Liver (tissue), 9 donors: ENCODE results near the gene PIGQ. TPM values are rescaled to one million over a fixed set of nuclear protein-coding genes. Genes with fewer than 3 reads are reported as not detected.

Experiments used
- DNase-seq: peaks from one replicate; pipeline ENCODE4 v3.0.0-alpha.2; 2017; ENCODE audit warnings: low spot score
- H3K27ac ChIP-seq, 2 donors: one replicate each; pipeline ENCODE4 v1.7.0; 2013; ENCODE audit warnings: inconsistent platforms in 2 of 2, low read length in 2 of 2, control low read depth in 1 of 2, low read depth in 1 of 2, mild to moderate bottlenecking in 1 of 2
- H3K27me3 ChIP-seq, 4 donors: one replicate each; pipeline versions ENCODE4 v1.6.1 to v1.7.0; 2013; ENCODE audit warnings: low read length in 3 of 4, inconsistent platforms in 1 of 4, mild to moderate bottlenecking in 1 of 4, moderate library complexity in 1 of 4; ENCODE audit not compliant: control insufficient read depth in 4 of 4, insufficient read depth in 4 of 4
- H3K36me3 ChIP-seq, 4 donors: one replicate each; pipeline versions ENCODE4 v1.6.1 to v1.7.0; 2013; ENCODE audit warnings: low read length in 3 of 4, mild to moderate bottlenecking in 3 of 4, low read depth in 1 of 4, moderate library complexity in 1 of 4; ENCODE audit not compliant: control insufficient read depth in 4 of 4, insufficient read depth in 3 of 4
- H3K4me1 ChIP-seq, 4 donors: one replicate each; pipeline versions ENCODE4 v1.6.1 to v1.7.0; 2013; ENCODE audit warnings: low read length in 3 of 4, mild to moderate bottlenecking in 3 of 4, moderate library complexity in 1 of 4; ENCODE audit not compliant: control insufficient read depth in 4 of 4, insufficient read depth in 4 of 4
- H3K4me3 ChIP-seq, 3 donors: one replicate each; pipeline versions ENCODE4 v1.6.1 to v1.7.0; 2013; ENCODE audit warnings: low read length in 3 of 3, control low read depth in 1 of 3, low read depth in 1 of 3, mild to moderate bottlenecking in 1 of 3
- H3K9ac ChIP-seq, 2 donors: one replicate each; pipeline ENCODE4 v1.7.0; 2013; ENCODE audit warnings: low read length in 2 of 2, mild to moderate bottlenecking in 2 of 2, moderate library complexity in 2 of 2, control low read depth in 1 of 2, low read depth in 1 of 2
- H3K9me3 ChIP-seq, 4 donors: one replicate each; pipeline versions ENCODE4 v1.6.1 to v1.7.0; 2013; ENCODE audit warnings: low read length in 3 of 4; ENCODE audit not compliant: control insufficient read depth in 4 of 4
- ATF3 ChIP-seq: IDR thresholded peaks from 2 replicates; pipeline ENCODE4 v1.6.1; 2016; ENCODE audit warnings: antibody characterized with exemption
- EGR1 ChIP-seq, 2 donors: IDR thresholded peaks; 2 replicates each; pipeline ENCODE4 v1.6.1; 2016 to 2018; ENCODE audit warnings: antibody characterized with exemption in 2 of 2, low read depth in 2 of 2
- FOXA1 ChIP-seq: IDR thresholded peaks from 2 replicates; pipeline ENCODE4 v1.6.1; 2016; ENCODE audit warnings: antibody characterized with exemption
- FOXA2 ChIP-seq: IDR thresholded peaks from 2 replicates; pipeline ENCODE4 v1.6.1; 2016; ENCODE audit warnings: antibody characterized with exemption
- GABPA ChIP-seq, 2 donors: IDR thresholded peaks in 1 of 2; conservative IDR thresholded peaks in 1 of 2; 2 replicates each; pipeline ENCODE4 v1.6.1; 2016; ENCODE audit warnings: antibody characterized with exemption in 2 of 2, mild to moderate bottlenecking in 1 of 2, moderate library complexity in 1 of 2
- JUND ChIP-seq, 2 donors: IDR thresholded peaks; 2 replicates each; pipeline ENCODE4 v1.6.1; 2016; ENCODE audit warnings: antibody characterized with exemption in 2 of 2
- MAX ChIP-seq: IDR thresholded peaks from 2 replicates; pipeline ENCODE4 v1.6.1; 2016; ENCODE audit warnings: antibody characterized with exemption
- NR2F2 ChIP-seq: IDR thresholded peaks from 2 replicates; pipeline ENCODE4 v1.6.1; 2016; ENCODE audit warnings: antibody characterized with exemption
- RAD21 ChIP-seq, 2 donors: IDR thresholded peaks; 2 replicates each; pipeline ENCODE4 v1.6.1; 2016; ENCODE audit warnings: antibody characterized with exemption in 2 of 2, mild to moderate bottlenecking in 2 of 2
- RXRA ChIP-seq, 2 donors: IDR thresholded peaks; 2 replicates each; pipeline ENCODE4 v1.6.1; 2017 to 2018; ENCODE audit warnings: antibody characterized with exemption in 2 of 2, mild to moderate bottlenecking in 1 of 2
- SP1 ChIP-seq: IDR thresholded peaks from 2 replicates; pipeline ENCODE4 v1.6.1; 2018; ENCODE audit warnings: antibody characterized with exemption, mild to moderate bottlenecking
- TAF1 ChIP-seq: conservative IDR thresholded peaks from 2 replicates; pipeline ENCODE4 v1.6.1; 2016; ENCODE audit warnings: antibody characterized with exemption, mild to moderate bottlenecking
- YY1 ChIP-seq: IDR thresholded peaks from 2 replicates; pipeline ENCODE4 v1.6.1; 2016; ENCODE audit warnings: antibody characterized with exemption, mild to moderate bottlenecking
- ZBTB33 ChIP-seq: IDR thresholded peaks from 2 replicates; pipeline ENCODE4 v1.6.1; 2016; ENCODE audit warnings: antibody characterized with exemption
- WGBS: extraction: QIAGEN DNeasy Blood & Tissue Kit; methylation state at CpG from one replicate; pipeline ENCODE4 v1.1.7; 2013; 5-methylcytosine and 5-hydroxymethylcytosine counted together
- polyA plus RNA-seq, 2 donors: library from polyadenylated mRNA; stranded (reverse) in 1 of 2; unstranded in 1 of 2; fragments of 200-250 nt in 1 of 2; fragments of >200 nt in 1 of 2; fragmentation: Nextera tagmentation in 1 of 2; extraction: Ambion mirVana in 1 of 2; gene quantifications; one replicate each; pipeline versions ENCODE4 v1.2.1 to v1.2.3, GENCODE V29; 2013 to 2015
- total RNA-seq, 2 donors: library from RNA; depleted of rRNA; stranded (reverse); fragments of >200 nt; gene quantifications; one replicate each; pipeline ENCODE4 v1.2.3, GENCODE V29; 2014
- donor health status: healthy.
- donor health status: healthy.
- donor health status: healthy.
- donor health status: healthy.
- donor health status: healthy.

PIGQ gene
- total and polyA plus RNA-seq, 4 donors, result 16.8 to 144 (median 20.6) TPM

- over 99% methylated on average over 35 of the region's 35 CpGs for WGBS
- DNase-seq, result no peak
- H3K4me1 ChIP-seq, result no peaks in the 10 kb centered on the region
- H3K9me3 ChIP-seq, result no peaks in the 10 kb centered on the region
- H3K4me3 ChIP-seq, result no peak overlapping the region
- H3K27ac ChIP-seq, result no peak overlapping the region
- H3K36me3 ChIP-seq, result peaks cover 0 to 24% (median 12%) of the 10 kb centered on the region in 4 donors
- TF ChIP-seq TAF1 (no peak), FOXA2 (no peak), NR2F2 (no peak), ZBTB33 (no peak), JUND (IDR thresholded peaks at IDR 0.05) (no peak), GABPA (IDR thresholded peaks at IDR 0.05 in 1 of 2, conservative IDR thresholded peaks at IDR 0.05 in 1 of 2) (no peak), MAX (no peak), YY1 (no peak), SP1 (no peak), ATF3 (no peak), FOXA1 (no peak), RAD21 (IDR thresholded peaks at IDR 0.05) (no peak), RXRA (IDR thresholded peaks at IDR 0.05) (no peak)
- no peaks in the 10 kb centered on the region for H3K27me3 ChIP-seq
- no peak overlapping the region for H3K9ac ChIP-seq
Measured at GRCh38 chr16:552171-552570, 17.6 kb upstream of the PIGQ start.

- 95% methylated on average over 33 of the region's 33 CpGs for WGBS
- H3K9ac ChIP-seq, result no peak overlapping the region
- H3K4me1 ChIP-seq, result peaks cover 0 to 11% (median 7%) of the 10 kb centered on the region in 4 donors
- H3K27me3 ChIP-seq, result no peaks in the 10 kb centered on the region
- H3K9me3 ChIP-seq, result no peaks in the 10 kb centered on the region
- H3K36me3 ChIP-seq, result peaks cover 0 to 22% (median 11%) of the 10 kb centered on the region in 4 donors
- DNase-seq, result no peak
- no peak overlapping the region for H3K4me3 ChIP-seq
- no peak for TF ChIP-seq FOXA1
- TF ChIP-seq JUND (IDR thresholded peaks at IDR 0.05), result no peak
- TF ChIP-seq YY1, result no peak
- no peak for TF ChIP-seq MAX
- TF ChIP-seq EGR1 (IDR thresholded peaks at IDR 0.05; ENCODE audit: low read depth in 2 of 2), result no peak
- TF ChIP-seq NR2F2, result no peak
- TF ChIP-seq SP1, result no peak
- TF ChIP-seq ZBTB33, result no peak
- TF ChIP-seq ATF3, result no peak
- no peak overlapping the region for H3K27ac ChIP-seq
Measured at GRCh38 chr16:553601-554296, 16.0 kb upstream of the PIGQ start.
